IPS-18c (cell line): ENCODE results near the gene HNF1B.
"Not testable (repeated sequence)": the region's sequence is repeated elsewhere in the genome, so short reads cannot be mapped to it uniquely, and the experiment has no call there.

Experiments
- H3K4me3 ChIP-seq: 2 replicates; pipeline ENCODE4 v1.7.0; 2013; ENCODE audit warnings: low read depth, mild to moderate bottlenecking, low read length, moderate library complexity; ENCODE audit not compliant: insufficient read depth
- H3K9me3 ChIP-seq: one replicate; pipeline ENCODE4 v1.6.1; 2013; ENCODE audit warnings: mild to moderate bottlenecking, low read length, moderate library complexity; ENCODE audit not compliant: control insufficient read depth, insufficient read depth

The HNF1B gene

GRCh38 chr17:37697381-37697780 lies 47.5 kb downstream of the HNF1B start:
- no peak overlapping the region for H3K4me3 ChIP-seq

GRCh38 chr17:37696366-37696765 lies 48.5 kb downstream of the HNF1B start:
- Histone ChIP-seq H3K4me3 (no peak overlapping the region), H3K9me3 (peaks cover 5% of the 10 kb centered on the region)

More at GRCh38 chr17:37697381-37697780, 47.5 kb downstream of the HNF1B start:
- peaks cover 5% of the 10 kb centered on the region for H3K9me3 ChIP-seq

- Histone ChIP-seq H3K4me3 (no peak overlapping the region), H3K9me3 (peaks cover 5% of the 10 kb centered on the region)
Measured at GRCh38 chr17:37695726-37696125, 49.1 kb downstream of the HNF1B start.

- Histone ChIP-seq H3K9me3 (peaks cover 5% of the 10 kb centered on the region), H3K4me3 (no peak overlapping the region)
Measured at GRCh38 chr17:37694734-37695133, 50.1 kb downstream of the HNF1B start.

GRCh38 chr17:37693328-37693727 lies 51.5 kb downstream of the HNF1B start:
- peaks cover 5% of the 10 kb centered on the region for H3K9me3 ChIP-seq
- no peak overlapping the region for H3K4me3 ChIP-seq

GRCh38 chr17:37691807-37692206 lies 53.1 kb downstream of the HNF1B start:
- Histone ChIP-seq H3K4me3 (no peak overlapping the region), H3K9me3 (peaks cover 5% of the 10 kb centered on the region)

GRCh38 chr17:37689317-37689716 lies 55.5 kb downstream of the HNF1B start:
- Histone ChIP-seq H3K9me3 (no peaks in the 10 kb centered on the region), H3K4me3 (no peak overlapping the region)

GRCh38 chr17:37683454-37683984 lies 61.3 kb downstream of the HNF1B start:
- Histone ChIP-seq H3K4me3 (no peak overlapping the region), H3K9me3 (no peaks in the 10 kb centered on the region)

GRCh38 chr17:37682007-37682406 lies 62.9 kb downstream of the HNF1B start:
- Histone ChIP-seq H3K9me3 (no peaks in the 10 kb centered on the region), H3K4me3 (no peak overlapping the region)

- H3K9me3 ChIP-seq, H3K4me3 ChIP-seq: not testable (repeated sequence)
Measured at GRCh38 chr17:37679995-37680394, 64.9 kb downstream of the HNF1B start.

- no peaks in the 10 kb centered on the region for H3K9me3 ChIP-seq
- H3K4me3 ChIP-seq = no peak overlapping the region
Measured at GRCh38 chr17:37678036-37678435, 66.8 kb downstream of the HNF1B start.

GRCh38 chr17:37677021-37677420 lies 67.8 kb downstream of the HNF1B start:
- H3K9me3 ChIP-seq = no peaks in the 10 kb centered on the region
- H3K4me3 ChIP-seq = no peak overlapping the region

GRCh38 chr17:37676115-37676925 lies 68.5 kb downstream of the HNF1B start:
- Histone ChIP-seq H3K9me3 (no peaks in the 10 kb centered on the region), H3K4me3 (no peak overlapping the region)

GRCh38 chr17:37674511-37674910 lies 70.3 kb downstream of the HNF1B start:
- no peak overlapping the region for H3K4me3 ChIP-seq
- H3K9me3 ChIP-seq = no peaks in the 10 kb centered on the region

- no peaks in the 10 kb centered on the region for H3K9me3 ChIP-seq
Measured at GRCh38 chr17:37673386-37673785, 71.5 kb downstream of the HNF1B start.

GRCh38 chr17:37672548-37673078 lies 72.2 kb downstream of the HNF1B start:
- Histone ChIP-seq H3K9me3 (no peaks in the 10 kb centered on the region), H3K4me3 (no peak overlapping the region)

More at GRCh38 chr17:37673386-37673785, 71.5 kb downstream of the HNF1B start:
- no peak overlapping the region for H3K4me3 ChIP-seq

- Histone ChIP-seq H3K4me3 (no peak overlapping the region), H3K9me3 (no peaks in the 10 kb centered on the region)
Measured at GRCh38 chr17:37671824-37672547, 72.9 kb downstream of the HNF1B start.
